COLO829 (cell line): ENCODE measurements around the gene DYTN.
"Not testable (repeated sequence)": the region's sequence is repeated elsewhere in the genome, so short reads cannot be mapped to it uniquely, and the experiment has no call there.

Experiments used
- DNase-seq: peaks from one replicate; pipeline ENCODE4 v3.0.0; 2012; ENCODE audit warnings: low spot score

DYTN gene

GRCh38 chr2:206718296-206718695 is at the start of gene DYTN:
TSS of gene DYTN (minus strand) at chr2:206718396. CDS start at chr2:206718279, 117 bp downstream.
- DNase-seq: no peak

GRCh38 chr2:206766057-206766930 is 48.1 kb upstream of the DYTN start:
- DNase-seq: no peak

DNA sequence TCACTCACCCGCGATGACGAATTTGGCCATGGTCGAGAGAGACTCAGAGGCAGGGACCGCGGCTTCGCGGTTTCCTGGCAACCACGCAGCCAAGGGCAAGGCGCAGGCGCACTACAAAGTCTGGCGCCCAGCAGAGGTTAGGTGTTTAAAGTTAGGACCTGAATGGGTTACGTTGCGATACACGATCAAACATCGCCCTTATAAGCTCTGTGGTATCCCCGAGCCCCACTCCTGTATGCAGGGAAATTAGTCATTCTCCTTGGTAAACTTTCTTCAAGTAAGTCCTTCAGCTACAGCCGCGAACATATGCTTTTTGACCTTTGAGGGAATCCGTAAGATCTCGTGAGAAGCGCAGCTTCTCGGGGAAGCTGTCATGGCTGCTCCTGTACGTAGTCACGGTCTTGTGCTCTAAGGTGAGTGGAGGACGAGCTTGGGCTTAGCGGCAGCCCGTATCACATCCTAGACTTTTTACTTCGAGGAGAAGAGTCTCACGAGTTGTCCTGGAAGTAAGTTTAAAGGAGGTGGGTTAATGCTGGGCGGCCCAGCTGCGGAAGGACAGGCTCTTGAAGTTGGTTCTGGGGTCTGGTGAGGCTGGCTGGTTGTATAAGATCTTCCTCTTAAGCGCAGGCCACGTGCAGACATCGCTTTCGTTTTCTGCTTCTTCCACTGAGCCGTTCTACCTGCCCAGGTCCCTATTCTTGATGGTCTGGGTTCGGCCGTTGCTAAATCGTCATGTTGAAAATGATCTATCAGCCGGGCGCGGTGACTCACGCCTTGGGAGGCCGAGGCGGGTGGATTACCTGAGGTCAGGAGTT is 47.3 kb upstream of the DYTN start, which contains the start of the genes FASTKD2 and MDH1B:
Gene FASTKD2, plus strand, starts transcription at position 365 of the 815 bp plus-strand sequence. CDS start 1,088 bp downstream, outside the sequence.
Gene MDH1B, minus strand, starts transcription at position 87 of the 815 bp plus-strand sequence. Its CDS starts 57 bp downstream, at position 30.
- DNase-seq: peak; percentile 71

- DNase-seq: no peak
Measured at GRCh38 chr2:206764673-206765241, 46.6 kb upstream of the DYTN start.

DNA sequence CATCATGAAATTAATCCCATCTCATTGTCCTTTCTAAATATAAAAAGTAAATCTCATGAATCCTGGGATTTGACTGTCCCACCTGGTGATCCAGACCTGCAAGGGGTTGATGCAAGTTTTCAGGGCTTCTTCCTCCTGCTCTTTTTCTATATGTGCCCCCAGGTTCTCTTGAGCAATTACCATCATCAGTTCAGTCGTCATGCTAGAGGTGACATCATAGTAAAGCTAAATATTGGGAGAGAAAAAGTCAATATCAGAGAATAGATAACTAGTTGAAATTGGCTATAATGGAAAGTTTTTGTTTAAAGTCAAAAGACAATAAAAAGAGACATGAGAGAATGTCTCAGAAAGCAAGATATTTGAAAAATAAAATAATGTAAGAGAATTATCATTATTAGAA is 38.6 kb upstream of the DYTN start:
- no peak for DNase-seq

DNA sequence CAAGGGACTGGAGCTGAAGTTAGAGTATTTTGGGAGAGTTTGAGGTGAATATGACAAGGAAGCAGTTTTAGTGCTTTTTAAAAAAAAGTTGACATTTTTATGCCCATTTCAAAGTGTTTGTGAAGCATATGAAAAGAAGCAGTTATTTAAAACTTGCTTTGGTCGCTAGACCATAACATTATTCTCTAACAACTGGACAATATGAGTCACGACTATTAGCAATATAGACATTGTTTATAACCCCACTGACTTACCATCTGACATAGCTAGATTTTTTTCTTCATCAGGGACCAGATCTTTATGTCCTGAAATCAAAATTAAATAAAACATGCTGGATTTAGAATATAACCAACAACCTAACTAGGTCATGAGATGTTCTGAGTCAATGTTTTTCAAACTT is 22.6 kb upstream of the DYTN start:
- DNase-seq: no peak

DNA sequence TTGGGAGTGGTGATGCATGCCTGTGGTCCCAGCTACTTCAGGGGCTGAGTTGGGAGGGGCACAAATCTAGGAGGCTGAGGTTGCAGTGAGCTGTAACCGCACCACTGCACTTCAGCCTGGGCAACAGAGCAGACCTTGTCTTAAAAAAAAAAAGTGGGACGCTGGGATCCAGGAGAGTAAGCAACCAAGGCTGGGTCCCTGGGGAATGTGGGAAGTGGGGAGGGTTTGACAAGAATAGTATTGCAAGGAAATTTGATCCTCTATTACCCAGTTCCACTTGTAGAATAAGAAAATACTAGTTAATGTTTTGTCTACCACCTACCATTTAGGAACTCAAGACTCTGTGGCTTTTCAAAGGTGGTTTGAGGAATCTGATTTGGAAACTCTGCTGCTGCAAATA is 21.1 kb upstream of the DYTN start:
- no peak for DNase-seq

DNA sequence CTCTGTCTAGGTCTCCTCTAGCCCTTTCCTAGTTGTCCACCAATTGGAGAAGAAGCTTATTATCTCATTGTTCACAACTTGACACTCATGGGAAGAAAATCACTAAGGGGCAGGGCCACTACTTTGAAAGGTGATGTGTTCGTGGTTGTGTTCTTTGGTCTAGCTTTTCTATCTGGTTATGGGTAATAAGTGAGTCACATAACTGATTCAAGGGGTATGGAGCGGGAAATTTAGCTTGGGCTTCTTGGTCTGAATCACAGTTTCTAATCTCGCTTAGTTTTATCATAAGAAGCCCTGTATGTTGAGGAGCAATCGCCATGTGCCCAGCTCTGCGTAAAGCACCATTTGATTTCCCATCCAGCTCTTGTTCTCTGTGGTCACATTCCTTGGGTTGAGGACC is 18.7 kb upstream of the DYTN start:
- no peak for DNase-seq

DNA sequence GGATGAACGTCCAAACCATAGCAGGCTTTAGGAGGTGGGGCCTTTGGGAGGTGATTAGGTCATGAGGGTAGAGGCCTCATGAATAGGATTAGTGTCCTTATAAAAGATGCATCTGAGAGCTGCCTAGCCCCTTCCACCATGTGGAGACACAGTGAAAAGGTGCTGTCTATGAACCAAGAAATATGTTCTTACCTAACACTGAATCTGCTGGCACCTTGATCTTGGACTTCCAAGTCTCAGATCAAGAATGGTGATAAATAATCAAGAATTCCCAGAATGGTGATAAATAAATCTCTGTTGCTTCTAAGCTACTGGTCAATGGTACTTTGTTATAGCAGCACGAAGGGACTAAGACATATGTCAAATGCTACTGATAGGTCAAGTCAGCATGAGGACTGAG is 15.1 kb upstream of the DYTN start:
- DNase-seq: no peak

DNA sequence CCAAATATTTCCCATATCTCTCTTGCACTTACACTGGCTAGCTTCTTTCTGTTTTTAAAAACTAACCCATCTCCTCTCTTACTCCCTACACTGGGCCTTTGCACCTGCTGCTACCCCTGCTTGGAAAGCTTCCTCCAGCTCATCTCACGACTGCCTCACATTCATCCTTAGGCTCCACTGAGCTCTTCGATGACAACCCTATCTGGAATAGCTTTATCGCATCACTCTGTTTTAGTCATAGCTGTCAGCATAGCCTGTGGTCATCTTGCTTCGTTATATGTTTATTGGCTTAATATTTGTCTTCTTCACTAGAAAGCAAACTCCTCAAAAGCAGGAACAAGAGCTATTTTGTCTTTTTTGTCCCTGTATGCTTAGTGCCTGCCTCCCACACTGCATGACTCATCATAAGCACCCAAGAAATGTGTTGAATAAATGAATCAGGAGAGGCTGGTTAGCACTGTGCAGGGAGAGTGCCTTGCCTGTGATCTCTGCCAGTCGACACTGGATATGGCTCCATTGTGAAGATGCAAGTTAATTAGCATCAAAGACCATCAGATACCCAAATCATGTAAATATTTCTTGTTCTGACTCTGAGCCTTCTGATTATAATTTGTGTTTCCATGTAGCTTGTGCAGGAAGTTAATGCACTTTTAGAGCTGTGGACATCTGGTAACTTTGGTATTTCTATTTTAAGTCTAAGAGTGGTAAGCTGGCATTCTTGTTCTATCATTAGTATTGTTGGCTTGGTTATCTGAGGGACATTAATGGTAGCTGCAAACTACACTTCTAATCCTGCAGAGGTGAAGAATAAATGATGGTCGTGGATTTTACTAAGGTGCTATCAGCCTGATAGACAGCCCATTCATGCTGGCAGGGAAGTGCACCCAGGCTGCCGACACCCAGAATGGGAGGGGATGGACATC is 10.3 kb upstream of the DYTN start:
- DNase-seq: peak; percentile 89

DNA sequence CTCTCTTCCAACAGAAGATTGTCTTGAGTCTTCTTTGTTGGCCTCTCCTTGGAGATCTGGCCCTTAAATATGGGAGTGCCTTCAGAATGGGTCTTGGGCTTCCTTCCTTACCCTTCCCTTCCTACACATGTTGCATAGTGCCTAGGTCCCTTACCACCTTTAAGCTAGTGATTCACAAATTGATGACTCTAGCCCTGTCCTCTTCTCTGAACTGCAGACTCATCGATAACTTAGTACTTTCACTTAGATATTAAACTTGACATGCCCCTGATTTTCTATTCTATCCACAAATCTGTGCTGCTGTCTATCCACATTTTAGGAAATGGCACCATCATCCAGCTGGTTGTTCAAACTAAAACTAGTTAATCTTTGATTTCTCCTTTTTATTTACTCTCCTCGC is 9.1 kb upstream of the DYTN start:
- DNase-seq: no peak

GRCh38 chr2:206723288-206723687 is 5.1 kb upstream of the DYTN start:
- DNase-seq: no peak

- no peak for DNase-seq
Measured at GRCh38 chr2:206721256-206721920, 3.2 kb upstream of the DYTN start.

DNA sequence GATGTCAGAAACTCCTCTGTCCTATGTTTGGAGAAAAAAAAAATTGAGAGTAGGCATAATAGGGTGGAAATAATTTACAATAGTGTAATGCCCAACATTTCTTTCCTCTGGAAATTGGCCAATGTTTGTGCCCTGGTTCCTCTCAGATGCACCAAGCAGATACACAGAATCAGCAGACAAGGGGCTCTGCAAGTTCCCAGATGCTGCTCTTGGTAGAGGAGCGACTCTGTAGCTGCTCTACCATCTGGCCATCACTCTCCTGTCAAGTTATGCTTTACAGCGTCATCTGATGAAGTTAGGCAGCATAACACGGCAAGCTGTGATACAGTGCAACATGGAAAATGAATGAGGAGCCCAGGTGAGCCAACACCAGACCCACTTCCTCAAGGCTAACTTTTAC is 1.6 kb downstream of the DYTN start:
- DNase-seq: no peak

- DNase-seq: not testable (repeated sequence)
Measured at GRCh38 chr2:206715183-206715582, 3.0 kb downstream of the DYTN start.

DNA sequence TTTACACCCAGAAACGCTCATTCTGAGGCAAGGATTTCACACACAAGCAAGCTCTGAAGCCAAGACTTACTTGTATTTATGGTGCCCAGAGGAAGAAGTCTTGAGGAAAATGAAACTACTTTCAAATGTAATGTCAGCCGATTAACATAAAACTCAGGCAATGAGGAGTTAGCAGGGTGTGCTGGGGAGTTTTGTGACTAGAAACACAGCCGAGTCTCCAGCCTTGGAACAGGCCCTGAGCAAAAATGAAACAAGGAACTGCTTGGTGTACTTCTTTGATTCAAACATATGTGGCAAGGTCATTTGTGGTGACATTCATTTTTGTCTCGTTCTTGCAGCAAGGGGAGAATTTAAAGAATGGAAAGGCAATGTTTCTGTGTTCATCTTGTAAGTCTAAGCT is 4.5 kb downstream of the DYTN start:
- no peak for DNase-seq

- no peak for DNase-seq
Measured at GRCh38 chr2:206708286-206708685, 9.9 kb downstream of the DYTN start.

GRCh38 chr2:206707164-206707701 is 11.0 kb downstream of the DYTN start:
- DNase-seq: no peak

- no peak for DNase-seq
Measured at GRCh38 chr2:206701952-206702605, 16.1 kb downstream of the DYTN start.

DNA sequence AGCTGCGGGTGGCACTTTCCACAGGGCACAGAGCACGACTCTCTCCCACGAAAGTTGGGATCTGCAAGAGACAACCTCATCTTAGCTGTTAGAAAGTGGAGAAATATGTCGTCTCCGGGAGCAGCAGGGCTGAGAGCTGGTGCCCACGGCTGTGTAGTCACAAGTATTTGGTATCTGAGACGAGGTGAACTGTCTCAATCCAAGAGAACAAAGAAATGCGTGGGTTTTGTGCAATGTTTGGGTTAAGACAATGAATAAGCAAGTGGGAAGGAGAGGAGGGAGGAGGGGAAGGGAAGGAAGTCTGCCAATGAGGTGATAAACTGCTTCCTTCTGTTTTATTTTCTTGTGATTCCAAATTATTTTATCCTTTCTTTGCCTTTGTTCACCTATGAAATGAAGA is 18.0 kb downstream of the DYTN start:
- DNase-seq: no peak
